Ishikawa (cell line): ENCODE data around the gene MIGA2.

Experiments
- CEBPB ChIP-seq: IDR thresholded peaks from 2 replicates; pipeline ENCODE4 v1.6.1; 2012
- CREB1 ChIP-seq: IDR thresholded peaks from 2 replicates; pipeline ENCODE4 v1.6.1; 2012; ENCODE audit warnings: low read depth
- EGR1 ChIP-seq: IDR thresholded peaks from 2 replicates; pipeline ENCODE4 v1.6.1; 2012
- EP300 ChIP-seq: IDR thresholded peaks from 2 replicates; pipeline ENCODE4 v1.6.1; 2012; ENCODE audit warnings: borderline replicate concordance
- FOXM1 ChIP-seq: IDR thresholded peaks from 2 replicates; pipeline ENCODE4 v1.6.1; 2012; ENCODE audit warnings: low read depth, borderline replicate concordance
- NFIC ChIP-seq: IDR thresholded peaks from 2 replicates; pipeline ENCODE4 v1.6.1; 2012
- RAD21 ChIP-seq: IDR thresholded peaks from 2 replicates; pipeline ENCODE4 v1.6.1; 2012; ENCODE audit warnings: low read depth
- TAF1 ChIP-seq: IDR thresholded peaks from 2 replicates; pipeline ENCODE4 v1.6.1; 2012; ENCODE audit warnings: low read depth, mild to moderate bottlenecking
- TCF12 ChIP-seq: IDR thresholded peaks from 2 replicates; pipeline ENCODE4 v1.6.1; 2012; ENCODE audit warnings: low read depth
- TEAD4 ChIP-seq: IDR thresholded peaks from 2 replicates; pipeline ENCODE4 v1.6.1; 2012
- YY1 ChIP-seq: IDR thresholded peaks from 2 replicates; pipeline ENCODE4 v1.6.1; 2012; ENCODE audit warnings: low read depth
- ZBTB7A ChIP-seq: IDR thresholded peaks from 2 replicates; pipeline ENCODE4 v1.6.1; 2012; ENCODE audit warnings: low read depth
- TF ChIP-seq, protein P1 (sequence below): IDR thresholded peaks from 2 replicates; pipeline ENCODE4 v1.6.1; 2012
- TF ChIP-seq, protein P2 (sequence below): IDR thresholded peaks from 2 replicates; pipeline ENCODE4 v1.6.1; 2012
- TF ChIP-seq, protein P3 (sequence below): IDR thresholded peaks from 2 replicates; pipeline ENCODE4 v1.6.1; 2012; ENCODE audit warnings: low read depth, mild to moderate bottlenecking

Gene MIGA2

DNA sequence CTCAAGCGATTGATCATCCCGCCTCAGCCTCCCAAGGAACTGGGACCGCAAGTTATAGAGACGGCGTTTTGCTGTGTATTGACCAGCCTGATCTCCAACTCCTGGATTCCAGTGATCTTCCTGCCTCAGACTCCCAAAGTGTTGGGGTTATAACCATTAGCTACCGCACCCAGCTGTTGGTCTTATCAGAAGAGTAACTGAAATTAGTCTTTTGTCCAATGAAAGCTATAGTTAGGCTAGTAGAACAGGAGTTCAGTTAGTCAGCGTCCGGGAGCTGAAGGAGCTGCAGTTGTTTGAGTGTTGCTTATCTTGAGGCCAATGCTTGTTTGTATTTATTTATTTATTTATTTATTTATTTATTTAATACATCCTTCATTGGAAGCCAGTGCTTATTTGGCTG, 3.2 kb upstream of the MIGA2 start:
- TF ChIP-seq EGR1 (no peak), CEBPB (no peak), YY1 (no peak), ZBTB7A (no peak), NFIC (no peak), RAD21 (no peak), TEAD4 (no peak)
- TF ChIP-seq, protein P1, sequence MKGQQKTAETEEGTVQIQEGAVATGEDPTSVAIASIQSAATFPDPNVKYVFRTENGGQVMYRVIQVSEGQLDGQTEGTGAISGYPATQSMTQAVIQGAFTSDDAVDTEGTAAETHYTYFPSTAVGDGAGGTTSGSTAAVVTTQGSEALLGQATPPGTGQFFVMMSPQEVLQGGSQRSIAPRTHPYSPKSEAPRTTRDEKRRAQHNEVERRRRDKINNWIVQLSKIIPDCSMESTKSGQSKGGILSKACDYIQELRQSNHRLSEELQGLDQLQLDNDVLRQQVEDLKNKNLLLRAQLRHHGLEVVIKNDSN, result no peak
- TF ChIP-seq, protein P2, sequence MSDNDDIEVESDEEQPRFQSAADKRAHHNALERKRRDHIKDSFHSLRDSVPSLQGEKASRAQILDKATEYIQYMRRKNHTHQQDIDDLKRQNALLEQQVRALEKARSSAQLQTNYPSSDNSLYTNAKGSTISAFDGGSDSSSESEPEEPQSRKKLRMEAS, result no peak
- TF ChIP-seq, protein P3, sequence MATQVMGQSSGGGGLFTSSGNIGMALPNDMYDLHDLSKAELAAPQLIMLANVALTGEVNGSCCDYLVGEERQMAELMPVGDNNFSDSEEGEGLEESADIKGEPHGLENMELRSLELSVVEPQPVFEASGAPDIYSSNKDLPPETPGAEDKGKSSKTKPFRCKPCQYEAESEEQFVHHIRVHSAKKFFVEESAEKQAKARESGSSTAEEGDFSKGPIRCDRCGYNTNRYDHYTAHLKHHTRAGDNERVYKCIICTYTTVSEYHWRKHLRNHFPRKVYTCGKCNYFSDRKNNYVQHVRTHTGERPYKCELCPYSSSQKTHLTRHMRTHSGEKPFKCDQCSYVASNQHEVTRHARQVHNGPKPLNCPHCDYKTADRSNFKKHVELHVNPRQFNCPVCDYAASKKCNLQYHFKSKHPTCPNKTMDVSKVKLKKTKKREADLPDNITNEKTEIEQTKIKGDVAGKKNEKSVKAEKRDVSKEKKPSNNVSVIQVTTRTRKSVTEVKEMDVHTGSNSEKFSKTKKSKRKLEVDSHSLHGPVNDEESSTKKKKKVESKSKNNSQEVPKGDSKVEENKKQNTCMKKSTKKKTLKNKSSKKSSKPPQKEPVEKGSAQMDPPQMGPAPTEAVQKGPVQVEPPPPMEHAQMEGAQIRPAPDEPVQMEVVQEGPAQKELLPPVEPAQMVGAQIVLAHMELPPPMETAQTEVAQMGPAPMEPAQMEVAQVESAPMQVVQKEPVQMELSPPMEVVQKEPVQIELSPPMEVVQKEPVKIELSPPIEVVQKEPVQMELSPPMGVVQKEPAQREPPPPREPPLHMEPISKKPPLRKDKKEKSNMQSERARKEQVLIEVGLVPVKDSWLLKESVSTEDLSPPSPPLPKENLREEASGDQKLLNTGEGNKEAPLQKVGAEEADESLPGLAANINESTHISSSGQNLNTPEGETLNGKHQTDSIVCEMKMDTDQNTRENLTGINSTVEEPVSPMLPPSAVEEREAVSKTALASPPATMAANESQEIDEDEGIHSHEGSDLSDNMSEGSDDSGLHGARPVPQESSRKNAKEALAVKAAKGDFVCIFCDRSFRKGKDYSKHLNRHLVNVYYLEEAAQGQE, result no peak

DNA sequence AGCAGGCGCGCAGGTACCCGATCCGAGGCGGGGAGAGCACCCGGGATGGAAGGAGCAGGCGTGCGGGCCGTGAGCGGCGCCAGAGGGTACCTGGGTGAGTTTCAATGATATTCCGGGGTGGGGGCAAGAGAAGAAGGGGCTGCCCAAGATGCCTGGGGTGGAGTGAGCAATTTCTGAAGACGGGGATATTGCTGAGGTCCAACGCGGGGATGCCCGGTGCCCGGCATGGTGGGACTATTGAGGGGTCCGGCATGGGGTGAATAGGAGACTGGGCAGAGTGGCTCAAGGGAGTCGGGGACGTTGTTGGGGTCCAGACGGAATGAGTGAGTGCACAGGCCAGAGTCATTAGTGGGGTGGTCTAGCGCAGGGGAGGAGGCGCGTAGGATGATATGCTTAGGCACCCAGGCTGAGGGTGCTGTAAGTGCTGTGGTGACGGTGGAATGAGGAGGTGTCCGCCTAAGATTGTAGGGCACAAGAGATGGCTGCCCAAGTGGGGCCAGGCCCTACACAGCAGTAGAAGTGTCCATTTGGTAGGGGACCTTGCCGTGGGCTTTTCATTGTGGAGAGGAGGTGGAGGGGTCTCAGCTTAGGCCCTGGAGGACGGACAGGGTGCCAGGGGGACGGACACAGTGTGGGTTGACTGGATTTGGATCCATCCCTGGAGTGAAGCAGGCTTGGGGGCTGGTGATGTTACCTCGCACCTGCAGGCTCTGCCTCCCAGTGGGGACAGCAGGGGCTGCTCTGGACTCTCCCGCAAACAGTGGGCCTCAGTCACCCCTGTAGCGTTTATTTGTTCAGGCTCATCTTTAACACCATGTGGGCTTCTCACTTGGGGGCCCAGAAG, 719 bp downstream of the MIGA2 start:
- no peak for TF ChIP-seq CREB1
- peak; percentile 13; the same call in 1 of the 2 replicates for TF ChIP-seq ZBTB7A

DNA sequence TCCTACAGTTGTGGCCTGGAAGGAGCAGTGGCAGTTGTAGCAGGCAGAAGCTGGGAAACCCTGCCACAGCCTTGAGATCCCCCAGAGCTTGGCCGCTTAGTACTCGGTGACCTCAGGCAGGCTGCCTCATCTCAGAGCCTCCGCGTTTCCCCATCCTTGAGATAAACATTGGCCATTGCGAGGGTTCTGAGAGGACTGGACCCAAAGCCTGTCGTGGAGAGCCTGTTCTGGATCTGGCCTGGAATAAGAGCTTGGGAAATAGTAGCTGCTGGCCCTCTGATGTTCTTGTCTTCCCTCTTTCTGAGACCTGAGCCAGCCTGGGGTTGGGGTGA, 1.3 kb downstream of the MIGA2 start:
- TF ChIP-seq ZBTB7A (no peak), NFIC (no peak), EGR1 (no peak), YY1 (no peak), RAD21 (no peak), EP300 (no peak), TCF12 (no peak), CEBPB (no peak)

DNA sequence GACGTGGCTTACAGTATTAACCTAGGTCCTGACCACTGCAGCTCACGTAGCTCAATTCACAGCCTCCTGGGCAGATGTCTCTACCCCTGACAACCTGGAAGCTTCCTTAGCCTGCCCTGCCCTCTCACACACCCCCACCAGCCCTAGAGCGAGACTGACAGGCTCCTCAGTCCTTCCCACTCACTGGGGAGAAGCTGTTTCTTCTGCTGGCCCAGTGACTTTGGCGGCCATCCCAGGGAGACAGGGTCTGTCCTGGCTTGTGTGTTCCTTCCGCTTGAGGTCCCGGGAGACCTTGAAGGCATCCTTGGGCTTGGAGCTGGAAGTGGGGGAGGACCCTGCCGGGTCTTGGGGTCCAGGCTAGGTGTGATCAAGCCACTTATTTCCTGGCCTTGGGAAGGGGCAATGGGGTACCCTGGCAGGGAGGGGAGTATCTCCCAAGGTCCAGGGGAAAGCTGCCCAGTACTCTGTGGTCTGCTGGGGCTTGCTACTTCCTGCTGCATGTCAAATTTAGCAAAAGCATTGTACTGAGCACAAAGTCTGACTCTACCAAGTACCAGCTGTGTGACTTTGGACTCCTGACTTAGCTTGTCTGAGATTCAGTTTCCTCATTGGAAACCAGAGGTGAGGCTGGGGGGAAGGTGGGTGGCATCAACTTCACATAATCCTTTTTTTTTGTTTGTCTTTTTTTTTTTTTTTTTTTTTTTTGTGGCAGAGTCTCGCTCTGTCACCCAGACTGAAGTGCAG, 1.9 kb downstream of the MIGA2 start:
- TF ChIP-seq TCF12, result no peak
- TF ChIP-seq TAF1, result no peak
- TF ChIP-seq, protein P2, result no peak

DNA sequence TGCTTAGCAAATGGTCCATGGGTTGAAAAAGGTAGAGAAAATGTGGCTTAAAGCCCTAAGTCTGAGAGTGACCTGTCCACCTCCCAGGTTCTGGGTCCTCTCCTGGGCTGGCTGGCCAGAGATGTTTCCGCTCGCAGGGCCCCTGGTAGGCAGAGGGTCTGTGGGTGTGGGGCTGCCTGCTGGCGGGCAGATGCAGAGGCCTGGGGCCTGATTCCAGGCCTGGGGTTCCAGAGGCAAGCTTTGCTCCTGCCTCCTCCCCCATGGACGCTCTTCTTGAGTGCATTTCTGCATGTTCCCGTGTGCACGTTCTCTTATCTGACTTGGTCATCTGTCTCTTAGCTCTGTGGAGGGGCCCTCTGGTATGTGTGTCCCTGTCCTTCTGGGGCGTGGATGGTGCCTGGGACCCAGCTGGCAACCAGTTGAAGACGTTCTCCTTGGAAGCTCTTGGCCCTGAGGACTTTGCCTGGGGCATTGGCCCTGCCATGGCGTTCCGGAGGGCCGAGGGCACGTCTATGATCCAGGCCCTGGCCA, 3.8 kb downstream of the MIGA2 start:
- TF ChIP-seq CEBPB (no peak), TEAD4 (no peak), EGR1 (no peak), CREB1 (no peak), EP300 (no peak), FOXM1 (no peak), NFIC (no peak), RAD21 (no peak), TAF1 (no peak), YY1 (no peak)
- TF ChIP-seq, protein P1, result no peak
- TF ChIP-seq, protein P2, result no peak
- TF ChIP-seq, protein P3, result no peak

DNA sequence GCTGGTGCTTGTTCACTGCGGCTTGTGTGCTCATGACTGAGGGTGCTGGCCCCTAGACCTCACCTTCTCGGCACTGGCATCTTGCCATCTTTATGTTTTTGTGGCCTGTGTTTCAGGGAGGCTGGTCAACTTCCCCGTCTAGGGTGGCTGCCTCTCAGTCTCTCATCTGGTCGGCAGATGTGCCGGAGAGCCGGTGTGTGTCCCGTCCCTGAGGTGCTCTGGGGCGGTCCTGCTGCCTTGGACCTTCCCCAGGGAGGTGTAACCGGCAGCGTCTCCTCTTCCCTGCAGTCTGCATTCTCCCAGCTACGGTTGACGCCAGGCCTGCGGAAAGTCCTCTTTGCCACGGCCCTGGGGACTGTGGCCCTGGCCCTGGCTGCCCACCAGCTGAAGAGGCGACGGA, 5.6 kb downstream of the MIGA2 start:
- TF ChIP-seq, protein P3, result no peak
- TF ChIP-seq TAF1, result no peak
- TF ChIP-seq ZBTB7A, result no peak
- TF ChIP-seq NFIC, result no peak
- TF ChIP-seq YY1, result no peak
- TF ChIP-seq, protein P2, result no peak
- TF ChIP-seq, protein P1, result no peak
- no peak for TF ChIP-seq EGR1
- no peak for TF ChIP-seq RAD21
- no peak for TF ChIP-seq FOXM1
- no peak for TF ChIP-seq EP300
- no peak for TF ChIP-seq CREB1
- no peak for TF ChIP-seq TEAD4
- no peak for TF ChIP-seq CEBPB
- no peak for TF ChIP-seq TCF12
